KOPT-K1 (cell line): ENCODE data around the gene MBOAT1.
"Not testable (repeated sequence)": the region's sequence is repeated elsewhere in the genome, so short reads cannot be mapped to it uniquely, and the experiment has no call there.

Experiments
- H3K27ac ChIP-seq: fragments of 200-600 bp; sonication (generic); 2 replicates; pipeline ENCODE4 v1.5.1; 2016; ENCODE audit warnings: antibody characterized with exemption, mild to moderate bottlenecking, low read depth, low read length; ENCODE audit not compliant: poor library complexity, severe bottlenecking
- H3K36me3 ChIP-seq: fragments of 200-600 bp; sonication (generic); 2 replicates; pipeline ENCODE4 v1.5.1; 2017; ENCODE audit warnings: antibody characterized with exemption, mild to moderate bottlenecking, low read length, moderate library complexity; ENCODE audit not compliant: insufficient read depth
- H3K9me3 ChIP-seq: fragments of 200-600 bp; sonication (generic); 2 replicates; pipeline ENCODE4 v1.5.1; 2017; ENCODE audit warnings: antibody characterized with exemption, low read length, mild to moderate bottlenecking; ENCODE audit not compliant: insufficient read depth, poor library complexity, severe bottlenecking

Gene MBOAT1

DNA sequence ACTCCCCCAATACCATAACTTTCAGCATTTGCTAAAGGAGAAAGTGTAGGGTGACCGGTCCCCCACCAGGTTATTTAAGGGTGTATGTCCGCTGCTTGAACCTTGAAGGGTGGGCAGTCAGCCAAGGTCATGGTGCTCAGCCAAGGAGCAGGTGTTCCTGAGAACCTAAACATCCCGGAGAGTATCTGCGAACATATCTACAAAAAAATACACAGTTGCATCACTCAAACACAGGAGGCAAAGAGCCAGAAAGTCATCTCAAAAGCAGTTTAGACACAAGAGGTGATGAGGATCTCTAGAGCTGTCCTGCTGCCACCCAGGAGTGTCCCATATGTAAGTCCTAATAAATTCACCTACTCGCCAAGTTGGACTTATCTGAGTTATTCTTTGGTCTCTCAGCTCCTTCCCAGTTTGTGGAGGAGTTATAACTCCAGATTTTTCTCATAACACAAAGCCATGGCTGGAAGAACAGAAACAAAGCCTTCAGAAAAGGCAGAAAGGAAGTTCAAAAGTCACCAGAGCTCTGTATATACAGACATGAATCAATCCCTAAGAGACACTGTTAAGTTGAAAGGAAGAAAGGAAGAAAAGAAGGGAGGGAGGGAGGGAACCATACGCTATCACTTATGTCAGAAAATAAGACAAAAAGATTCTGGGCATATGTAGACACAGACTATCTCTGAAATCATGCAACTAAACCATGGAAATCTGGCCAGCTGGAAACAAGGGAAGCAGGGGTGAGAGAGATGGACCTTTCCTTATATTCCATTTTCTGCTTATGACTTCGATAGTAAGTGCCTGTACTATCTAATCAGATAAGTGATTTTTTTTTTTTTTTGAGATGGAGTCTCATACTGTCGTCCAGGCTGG, 11.3 kb downstream of the MBOAT1 start:
- Histone ChIP-seq H3K9me3 (no peaks in the 10 kb centered on the region), H3K36me3 (no peaks in the 10 kb centered on the region), H3K27ac (no peak overlapping the region)

DNA sequence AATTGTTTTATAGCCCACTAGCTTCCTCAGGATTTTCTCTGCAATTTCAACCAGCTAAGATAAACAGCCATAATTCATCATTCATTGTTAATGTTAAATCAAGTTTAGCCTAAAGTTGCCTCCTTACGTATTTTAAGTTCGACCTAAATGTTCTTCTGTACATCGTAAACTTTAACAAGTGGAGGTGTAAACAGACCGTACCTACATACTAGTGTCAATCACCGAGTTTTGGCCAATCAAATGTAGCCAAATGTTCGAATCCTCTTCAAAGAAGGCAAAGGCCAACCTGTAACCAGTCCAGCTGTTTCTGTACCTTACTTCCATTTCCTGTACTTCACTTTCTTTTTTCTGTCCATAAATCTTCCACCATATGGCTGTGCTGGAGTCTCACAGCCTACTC, 13.5 kb downstream of the MBOAT1 start:
- Histone ChIP-seq H3K27ac (no peak overlapping the region), H3K36me3 (no peaks in the 10 kb centered on the region), H3K9me3 (no peaks in the 10 kb centered on the region)

DNA sequence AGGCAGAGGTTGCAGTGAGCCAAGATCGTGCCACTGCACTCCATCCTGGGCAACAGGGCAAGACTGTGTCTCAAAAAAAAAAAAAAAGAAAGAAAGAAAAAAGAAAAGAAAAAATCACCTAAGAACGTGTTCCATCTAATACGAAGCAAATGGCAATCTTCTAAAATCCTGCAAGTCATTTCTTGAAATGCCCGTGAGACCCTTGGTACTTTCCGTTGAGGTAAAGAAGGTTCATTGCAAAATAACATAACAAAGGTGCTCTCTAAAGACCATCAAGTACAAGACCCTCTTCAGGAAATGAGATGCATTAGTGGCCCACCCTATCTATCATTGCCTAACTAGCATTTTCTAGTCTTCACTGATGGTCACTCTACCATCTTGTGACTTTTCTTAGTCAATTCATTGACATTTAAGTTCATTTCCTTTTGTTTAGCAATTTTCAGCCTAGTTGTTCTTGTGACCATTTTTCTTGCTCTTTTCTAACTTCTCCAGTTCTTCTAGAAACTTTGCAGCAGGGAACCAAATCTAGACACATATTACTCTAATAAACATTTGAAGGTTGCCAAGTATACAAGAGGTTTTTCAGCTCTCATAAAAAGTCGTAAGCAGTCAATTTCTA, 14.0 kb downstream of the MBOAT1 start:
- H3K27ac ChIP-seq = no peak overlapping the region
- no peaks in the 10 kb centered on the region for H3K9me3 ChIP-seq
- H3K36me3 ChIP-seq = no peaks in the 10 kb centered on the region

DNA sequence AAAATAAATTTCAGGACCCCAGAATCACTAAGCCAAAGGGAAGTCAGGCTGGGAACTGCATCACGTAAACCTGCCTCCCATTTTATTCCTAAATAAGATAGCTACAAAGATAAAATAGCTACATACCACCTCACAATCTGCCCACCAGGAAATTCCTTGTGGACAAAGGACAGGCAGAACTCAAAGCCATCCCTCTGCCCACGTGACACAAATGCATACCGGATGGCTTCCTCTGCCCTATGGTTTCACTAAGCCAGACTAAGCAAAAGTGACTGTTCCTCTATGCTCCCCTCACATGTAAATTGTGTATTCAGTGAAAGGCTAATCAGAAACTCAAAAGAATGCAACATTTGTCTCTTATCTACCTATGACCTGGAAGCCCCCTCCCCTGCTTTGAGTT, 15.0 kb downstream of the MBOAT1 start:
- no peaks in the 10 kb centered on the region for H3K36me3 ChIP-seq
- H3K9me3 ChIP-seq = no peaks in the 10 kb centered on the region
- no peak overlapping the region for H3K27ac ChIP-seq

DNA sequence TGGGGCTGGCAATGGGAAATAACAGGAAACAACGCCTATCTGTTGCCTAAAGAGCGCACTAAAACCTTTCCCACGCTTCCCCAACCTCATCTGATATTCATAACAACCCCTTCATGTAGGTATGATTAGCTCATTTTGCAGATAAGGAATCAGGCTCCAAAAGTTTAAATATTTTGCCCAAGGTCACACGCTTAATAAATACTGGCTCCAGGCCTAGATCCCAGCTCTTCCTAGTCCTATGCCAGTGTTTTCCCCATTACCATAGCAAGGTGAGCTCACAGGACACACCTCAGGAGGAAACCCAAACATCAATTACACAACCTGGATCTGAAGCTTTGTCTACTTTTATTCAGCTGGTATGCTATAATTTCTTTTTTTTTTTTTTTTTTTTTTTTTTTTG, 19.6 kb downstream of the MBOAT1 start:
- H3K36me3 ChIP-seq = peaks cover 5% of the 10 kb centered on the region; the same call in 1 of the 2 replicates
- H3K27ac ChIP-seq = no peak overlapping the region
- H3K9me3 ChIP-seq = peaks cover 19% of the 10 kb centered on the region

DNA sequence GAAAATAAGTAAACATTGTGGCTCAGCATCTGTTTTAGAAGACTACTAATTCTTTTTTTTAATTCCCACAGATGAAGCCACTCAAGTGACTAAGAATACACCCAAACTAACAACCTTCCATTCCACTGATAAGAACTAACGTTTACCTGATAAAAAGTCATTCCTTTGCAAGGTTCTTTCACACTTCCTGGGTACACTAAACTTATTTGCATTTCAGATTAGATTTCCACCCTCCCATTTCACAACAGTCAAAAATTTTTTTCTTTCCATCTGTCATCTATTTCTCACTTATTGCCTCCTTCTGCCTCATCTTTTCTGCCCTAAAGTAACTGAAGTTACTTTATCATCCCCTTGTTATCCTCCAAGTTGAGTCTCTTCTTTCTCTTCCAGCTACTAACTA, 20.3 kb downstream of the MBOAT1 start:
- Histone ChIP-seq H3K27ac (no peak overlapping the region), H3K9me3 (peaks cover 19% of the 10 kb centered on the region), H3K36me3 (peaks cover 5% of the 10 kb centered on the region; the same call in 1 of the 2 replicates)

DNA sequence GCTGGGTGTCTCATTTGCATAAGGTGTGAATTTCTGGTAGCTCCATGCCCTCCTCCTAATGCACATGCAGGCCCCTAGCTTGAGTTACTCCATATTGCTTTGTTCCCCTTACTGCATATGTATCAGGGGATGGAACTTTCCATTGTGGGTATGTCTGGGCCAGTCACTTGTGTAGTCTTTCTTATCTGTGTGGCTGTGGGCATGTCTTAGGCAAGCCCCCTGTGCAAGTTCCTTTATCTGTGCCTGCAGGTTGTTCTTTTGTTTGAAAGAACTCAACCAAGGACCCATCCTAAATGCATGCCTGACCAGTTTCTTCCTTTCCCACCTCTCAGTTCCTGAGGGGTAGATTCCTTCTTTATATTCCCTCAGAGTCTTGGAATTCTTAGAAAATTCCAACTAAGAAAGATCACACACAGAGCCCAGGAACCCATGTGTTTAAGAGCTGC, 23.6 kb downstream of the MBOAT1 start:
- Histone ChIP-seq H3K36me3 (peaks cover 12% of the 10 kb centered on the region; the same call in 1 of the 2 replicates), H3K27ac (no peak overlapping the region), H3K9me3 (peaks cover 19% of the 10 kb centered on the region)

DNA sequence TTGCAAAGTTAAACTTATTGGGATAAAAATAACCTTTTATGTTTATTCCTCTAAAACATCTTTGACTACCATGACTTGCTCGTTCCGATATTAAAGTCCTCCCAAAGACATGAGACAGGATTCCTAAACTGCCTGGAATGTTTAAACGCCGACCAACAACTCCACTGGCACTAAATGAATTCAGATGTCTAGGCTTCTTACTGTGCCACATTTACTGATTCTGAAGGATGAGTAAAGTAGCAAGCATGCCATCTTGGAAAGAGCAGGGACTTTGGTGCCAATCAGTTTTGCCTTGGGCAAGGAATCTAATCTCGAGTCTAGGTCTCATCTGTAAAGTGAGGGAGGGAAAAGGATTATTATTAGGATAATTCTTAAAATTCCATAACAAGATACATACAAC, 25.3 kb downstream of the MBOAT1 start:
- peaks cover 12% of the 10 kb centered on the region; the same call in 1 of the 2 replicates for H3K36me3 ChIP-seq
- peaks cover 19% of the 10 kb centered on the region for H3K9me3 ChIP-seq
- H3K27ac ChIP-seq = no peak overlapping the region

DNA sequence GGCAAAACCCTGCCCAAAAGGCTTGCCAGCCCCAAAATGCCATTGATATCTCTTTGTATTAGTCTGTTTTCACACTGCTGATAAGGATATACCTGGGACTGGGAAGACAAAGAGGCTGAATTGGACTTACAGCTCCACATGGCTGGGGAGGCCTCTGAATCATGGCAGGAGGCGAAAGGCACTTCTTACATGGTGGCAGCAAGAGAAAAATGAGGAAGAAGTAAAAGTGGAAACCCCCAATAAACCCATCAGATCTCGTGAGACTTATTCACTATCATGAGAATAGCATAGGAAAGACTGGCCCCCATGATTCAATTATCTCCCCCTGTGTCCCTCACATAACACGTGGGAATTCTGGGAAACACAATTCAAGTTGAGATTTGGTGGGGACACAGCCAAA, 28.6 kb downstream of the MBOAT1 start:
- Histone ChIP-seq H3K36me3 (peaks cover 12% of the 10 kb centered on the region; the same call in 1 of the 2 replicates), H3K27ac (no peak overlapping the region), H3K9me3 (peaks cover 9% of the 10 kb centered on the region)

DNA sequence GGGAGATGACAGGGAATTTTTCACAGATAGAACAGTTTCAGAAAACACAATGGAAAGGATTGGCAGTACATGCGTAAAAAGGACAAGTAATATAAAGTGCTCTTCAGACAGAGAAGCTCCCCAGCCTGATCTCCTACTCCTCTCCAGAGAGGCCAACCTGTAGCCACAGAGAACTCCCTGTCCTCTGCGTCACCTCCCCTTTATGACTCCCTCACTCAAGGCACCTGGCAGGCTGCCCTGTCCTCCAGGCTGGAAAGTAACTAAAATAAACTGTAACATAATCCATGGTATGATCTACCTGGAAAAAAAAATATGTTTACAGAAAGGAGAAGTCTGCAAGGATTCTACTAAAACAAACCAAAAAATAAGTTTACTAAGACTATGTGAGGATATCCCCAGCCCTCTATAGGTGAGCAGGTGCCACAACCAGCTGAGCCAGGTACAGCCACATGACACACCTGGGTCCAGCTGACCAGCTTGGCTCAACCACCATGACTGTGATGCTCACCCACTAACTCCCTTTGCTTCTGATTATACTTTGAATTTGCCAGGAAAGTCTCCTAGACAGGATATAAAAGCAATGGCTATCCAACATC, 29.2 kb downstream of the MBOAT1 start:
- H3K36me3 ChIP-seq = peaks cover 7% of the 10 kb centered on the region; the same call in 1 of the 2 replicates
- H3K27ac ChIP-seq = no peak overlapping the region
- H3K9me3 ChIP-seq = peaks cover 2% of the 10 kb centered on the region

DNA sequence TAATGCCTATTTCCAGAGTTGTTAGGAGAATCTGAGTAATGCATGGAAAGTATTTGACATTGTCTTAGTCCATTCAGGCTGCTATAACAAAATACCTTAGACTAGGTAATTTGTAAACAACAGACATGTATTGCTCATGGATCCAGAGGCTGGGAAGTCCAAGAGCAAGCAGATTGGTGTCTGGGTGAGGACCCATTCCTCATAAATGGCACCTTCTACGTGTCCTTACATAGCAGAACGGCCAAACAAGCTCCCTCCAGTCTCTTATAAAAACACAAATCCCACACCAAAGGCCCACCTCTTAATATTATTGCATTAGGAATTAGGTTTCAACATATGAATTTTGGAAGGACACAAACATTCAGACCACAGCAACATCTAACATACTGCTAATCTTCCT, 30.2 kb downstream of the MBOAT1 start:
- no peak overlapping the region for H3K27ac ChIP-seq

DNA sequence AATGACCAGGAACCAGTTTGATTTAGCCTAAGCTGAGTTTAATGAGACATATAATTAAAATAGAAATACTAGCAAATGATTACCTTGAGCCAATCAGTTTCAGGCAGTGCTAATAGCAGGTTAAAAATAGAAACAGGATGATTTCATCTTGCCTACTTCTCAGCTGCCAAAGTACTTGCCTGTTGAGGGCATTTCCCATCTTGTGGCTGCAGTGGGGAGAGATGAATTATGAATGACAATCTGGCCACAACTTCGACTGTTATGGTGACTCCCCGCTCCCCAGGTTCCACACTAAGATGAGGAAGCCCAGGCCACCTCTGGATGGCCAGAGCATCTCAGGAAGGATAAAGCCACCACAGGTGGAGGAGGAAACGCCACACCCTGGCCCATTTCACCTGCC, 31.3 kb downstream of the MBOAT1 start:
- Histone ChIP-seq H3K9me3 (no peaks in the 10 kb centered on the region), H3K27ac (no peak overlapping the region), H3K36me3 (peaks cover 2% of the 10 kb centered on the region; the same call in 1 of the 2 replicates)

More for the DNA sequence above, 30.2 kb downstream of the MBOAT1 start:
- Histone ChIP-seq H3K9me3 (no peaks in the 10 kb centered on the region), H3K36me3 (peaks cover 7% of the 10 kb centered on the region; the same call in 1 of the 2 replicates)

DNA sequence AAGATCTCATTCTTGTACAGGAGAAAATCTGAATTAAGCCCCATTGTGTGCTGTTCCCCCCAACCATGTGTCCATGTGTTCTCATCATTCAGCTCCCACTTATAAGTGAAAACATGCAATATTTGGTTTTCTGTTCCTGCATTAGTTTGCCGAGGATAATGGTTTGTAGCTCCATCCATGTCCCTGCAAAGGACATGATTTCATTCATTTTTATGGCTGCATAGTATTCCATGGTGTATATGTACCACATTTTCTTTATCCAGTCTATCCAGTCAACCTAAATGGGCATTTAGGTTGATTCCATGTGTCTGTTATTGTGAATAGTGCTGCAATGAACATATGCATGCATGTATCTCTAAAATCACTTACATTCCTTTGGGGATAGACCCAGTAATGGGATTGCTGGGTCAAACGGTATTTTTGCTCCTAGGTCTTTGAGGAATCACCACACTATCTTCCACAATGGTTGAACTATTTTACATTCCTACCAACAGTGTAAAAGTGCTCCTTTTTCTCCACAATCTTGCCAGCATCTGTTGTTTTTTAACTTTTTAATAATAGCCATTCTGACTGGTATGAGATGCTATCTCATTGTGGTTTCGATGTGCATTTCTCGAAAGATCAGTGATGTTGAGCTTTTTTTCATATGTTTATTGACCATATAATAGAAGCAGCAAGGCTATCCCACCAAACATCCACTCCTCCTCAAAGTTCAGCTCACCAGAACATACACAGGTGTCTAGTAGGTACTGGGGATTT, 32.8 kb downstream of the MBOAT1 start:
- H3K36me3 ChIP-seq, H3K27ac ChIP-seq, H3K9me3 ChIP-seq: not testable (repeated sequence)

DNA sequence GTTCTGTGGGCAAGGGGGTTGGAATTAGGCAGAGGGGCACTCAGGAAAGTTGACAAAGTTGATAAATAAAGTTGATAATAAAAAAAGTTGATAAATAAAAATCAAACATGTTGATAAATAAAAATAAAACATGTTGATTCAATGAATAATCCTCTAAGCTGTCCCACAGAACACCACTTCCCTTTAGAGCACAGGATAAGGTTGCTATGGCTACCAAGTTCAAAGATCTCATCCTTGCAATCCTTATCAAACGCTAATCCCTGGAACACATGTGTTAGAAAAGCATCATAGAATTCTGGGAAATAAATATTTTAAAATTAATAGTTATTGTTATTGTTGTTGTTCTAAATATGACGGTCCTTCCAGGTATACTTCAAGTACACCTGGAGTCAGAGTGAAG, 33.9 kb downstream of the MBOAT1 start:
- H3K36me3 ChIP-seq = no peaks in the 10 kb centered on the region
- no peak overlapping the region for H3K27ac ChIP-seq
- H3K9me3 ChIP-seq = no peaks in the 10 kb centered on the region
